Esophagus squamous epithelium (tissue), 5 donors: ENCODE data around the gene DLGAP4. TPM values are rescaled to one million over a fixed set of nuclear protein-coding genes. Genes with fewer than 3 reads are reported as not detected.

Source experiments
- DNase-seq: peaks from one replicate; lab custom pipeline; 2025; lab: John Stamatoyannopoulos, UW
- H3K27ac ChIP-seq, 4 donors: fragments of 200-600 bp; sonication (generic); one replicate each; pipeline ENCODE4 v1.5.1; 2016 to 2019; ENCODE audit warnings: mild to moderate bottlenecking in 1 of 4
- H3K27me3 ChIP-seq, 4 donors: fragments of 200-600 bp; sonication (generic); 1 replicate in 3 of 4; 2 replicates in 1 of 4; pipeline versions ENCODE4 v1.5.1 to v1.6.0; 2017 to 2021; ENCODE audit warnings: antibody characterized with exemption in 1 of 4
- H3K36me3 ChIP-seq, 3 donors: fragments of 200-600 bp; sonication (generic); one replicate each; pipeline ENCODE4 v1.5.1; 2016 to 2019
- H3K4me1 ChIP-seq, 3 donors: fragments of 200-600 bp; sonication (generic); one replicate each; pipeline ENCODE4 v1.5.1; 2017 to 2019
- H3K4me3 ChIP-seq, 4 donors: fragments of 200-600 bp; sonication (generic); 1 replicate in 3 of 4; 2 replicates in 1 of 4; pipeline ENCODE4 v1.5.1; 2016 to 2019; ENCODE audit warnings: mild to moderate bottlenecking in 2 of 4, moderate library complexity in 1 of 4
- H3K9me3 ChIP-seq, 3 donors: fragments of 200-600 bp; sonication (generic); one replicate each; pipeline ENCODE4 v1.5.1; 2016 to 2019
- POLR2A ChIP-seq, 4 donors: fragments of 450-650 bp; IDR thresholded peaks; one replicate each; pipeline ENCODE4 v1.6.1; 2017; ENCODE audit warnings: antibody characterized with exemption in 4 of 4, mild to moderate bottlenecking in 4 of 4, moderate library complexity in 3 of 4
- WGBS, 2 donors: methylation state at CpG; one replicate each; pipeline ENCODE4 v1.1.5; 2018; 5-methylcytosine and 5-hydroxymethylcytosine counted together
- intact Hi-C: fragments of 100-400 bp; cut with DNase I; formaldehyde crosslinking; loops from one replicate; pipeline ENCODE4 v1.15.0; 2022
- total RNA-seq, 4 donors: library from RNA; depleted of rRNA; stranded (reverse); fragments of >200 nt; gene quantifications; one replicate each; pipeline ENCODE4 v1.1.0, GENCODE V29; 2016
- TF ChIP-seq, protein P1 (sequence below), 6 experiments: fragments of 450-650 bp in 4 of 6; fragments of 200-600 bp in 2 of 6; sonication (generic) in 2 of 6; IDR thresholded peaks; one replicate each; pipeline ENCODE4 v1.5.1; 2016 to 2019; ENCODE audit warnings: antibody characterized with exemption in 6 of 6, mild to moderate bottlenecking in 4 of 6, moderate library complexity in 4 of 6
- donor health status: DM: yes; HTN: yes; CAD: no.

DLGAP4 gene, protein sequence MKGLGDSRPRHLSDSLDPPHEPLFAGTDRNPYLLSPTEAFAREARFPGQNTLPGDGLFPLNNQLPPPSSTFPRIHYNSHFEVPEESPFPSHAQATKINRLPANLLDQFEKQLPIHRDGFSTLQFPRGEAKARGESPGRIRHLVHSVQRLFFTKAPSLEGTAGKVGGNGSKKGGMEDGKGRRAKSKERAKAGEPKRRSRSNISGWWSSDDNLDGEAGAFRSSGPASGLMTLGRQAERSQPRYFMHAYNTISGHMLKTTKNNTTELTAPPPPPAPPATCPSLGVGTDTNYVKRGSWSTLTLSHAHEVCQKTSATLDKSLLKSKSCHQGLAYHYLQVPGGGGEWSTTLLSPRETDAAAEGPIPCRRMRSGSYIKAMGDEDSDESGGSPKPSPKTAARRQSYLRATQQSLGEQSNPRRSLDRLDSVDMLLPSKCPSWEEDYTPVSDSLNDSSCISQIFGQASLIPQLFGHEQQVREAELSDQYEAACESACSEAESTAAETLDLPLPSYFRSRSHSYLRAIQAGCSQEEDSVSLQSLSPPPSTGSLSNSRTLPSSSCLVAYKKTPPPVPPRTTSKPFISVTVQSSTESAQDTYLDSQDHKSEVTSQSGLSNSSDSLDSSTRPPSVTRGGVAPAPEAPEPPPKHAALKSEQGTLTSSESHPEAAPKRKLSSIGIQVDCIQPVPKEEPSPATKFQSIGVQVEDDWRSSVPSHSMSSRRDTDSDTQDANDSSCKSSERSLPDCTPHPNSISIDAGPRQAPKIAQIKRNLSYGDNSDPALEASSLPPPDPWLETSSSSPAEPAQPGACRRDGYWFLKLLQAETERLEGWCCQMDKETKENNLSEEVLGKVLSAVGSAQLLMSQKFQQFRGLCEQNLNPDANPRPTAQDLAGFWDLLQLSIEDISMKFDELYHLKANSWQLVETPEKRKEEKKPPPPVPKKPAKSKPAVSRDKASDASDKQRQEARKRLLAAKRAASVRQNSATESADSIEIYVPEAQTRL
- 10 to 100 TPM in 3 of 4 donors, 1 to 10 TPM in 1; 9.4 to 40.4 (median 16.4) TPM for total RNA-seq

DNA sequence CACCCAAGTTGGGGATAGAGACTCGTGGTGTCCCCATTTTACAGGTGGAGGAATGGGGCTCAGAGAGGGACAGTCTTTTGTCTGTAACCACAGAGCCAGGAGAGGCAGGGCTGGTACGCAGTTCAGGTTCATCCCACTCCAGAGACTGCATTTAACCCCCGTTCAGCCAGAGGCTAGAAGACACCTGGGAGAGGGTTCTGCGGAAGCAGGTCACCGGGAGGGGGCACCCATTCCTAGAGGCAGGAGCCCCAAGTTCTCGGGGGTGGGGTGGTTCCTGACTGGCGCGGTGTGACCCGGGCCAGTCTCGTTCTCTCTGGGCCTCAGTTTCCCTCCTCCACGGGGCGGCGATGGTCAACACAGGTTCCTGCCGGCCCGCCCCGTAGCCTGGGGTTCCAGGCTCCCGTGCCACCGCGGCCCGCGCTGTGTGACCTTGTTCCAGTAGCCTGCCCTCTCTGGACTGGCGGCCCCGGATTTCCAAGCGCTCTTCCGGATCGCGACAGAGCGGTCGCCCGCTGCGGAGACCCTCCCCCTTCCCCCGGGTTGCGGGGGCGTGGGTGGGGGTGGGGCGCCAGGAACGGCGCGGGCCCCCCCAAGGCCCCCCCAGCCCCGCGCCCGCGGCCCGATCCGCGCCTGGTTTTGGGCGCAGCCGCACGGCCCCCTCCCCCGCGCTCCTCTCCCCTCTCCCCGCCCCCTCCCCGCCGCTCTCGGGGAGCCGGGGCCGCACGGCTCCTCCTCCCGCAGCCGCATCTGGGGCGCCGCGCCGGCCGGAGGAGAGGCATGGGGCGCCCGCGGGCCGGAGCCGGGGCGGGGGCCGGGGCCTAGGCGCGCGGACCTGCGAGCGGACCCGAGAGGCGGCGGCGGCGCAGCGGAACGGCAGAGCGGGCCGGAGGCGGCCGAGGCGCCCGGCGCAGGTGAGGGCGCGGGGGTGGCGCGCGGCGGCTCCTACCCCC, at the start of gene DLGAP4:
Gene DLGAP4 (plus strand): TSS at position 738 of the 950 bp plus-strand sequence. CDS start 125,379 bp downstream, outside the sequence.
- peaks cover 29 to 100% (median 41%) of the 10 kb centered on the region in 4 donors for H3K27me3 ChIP-seq
- WGBS, 2 donors, result 5 to 57% methylated on average over 1 to 4 of the region's 96 CpGs
- intact Hi-C loops, result no loop called here

DNA sequence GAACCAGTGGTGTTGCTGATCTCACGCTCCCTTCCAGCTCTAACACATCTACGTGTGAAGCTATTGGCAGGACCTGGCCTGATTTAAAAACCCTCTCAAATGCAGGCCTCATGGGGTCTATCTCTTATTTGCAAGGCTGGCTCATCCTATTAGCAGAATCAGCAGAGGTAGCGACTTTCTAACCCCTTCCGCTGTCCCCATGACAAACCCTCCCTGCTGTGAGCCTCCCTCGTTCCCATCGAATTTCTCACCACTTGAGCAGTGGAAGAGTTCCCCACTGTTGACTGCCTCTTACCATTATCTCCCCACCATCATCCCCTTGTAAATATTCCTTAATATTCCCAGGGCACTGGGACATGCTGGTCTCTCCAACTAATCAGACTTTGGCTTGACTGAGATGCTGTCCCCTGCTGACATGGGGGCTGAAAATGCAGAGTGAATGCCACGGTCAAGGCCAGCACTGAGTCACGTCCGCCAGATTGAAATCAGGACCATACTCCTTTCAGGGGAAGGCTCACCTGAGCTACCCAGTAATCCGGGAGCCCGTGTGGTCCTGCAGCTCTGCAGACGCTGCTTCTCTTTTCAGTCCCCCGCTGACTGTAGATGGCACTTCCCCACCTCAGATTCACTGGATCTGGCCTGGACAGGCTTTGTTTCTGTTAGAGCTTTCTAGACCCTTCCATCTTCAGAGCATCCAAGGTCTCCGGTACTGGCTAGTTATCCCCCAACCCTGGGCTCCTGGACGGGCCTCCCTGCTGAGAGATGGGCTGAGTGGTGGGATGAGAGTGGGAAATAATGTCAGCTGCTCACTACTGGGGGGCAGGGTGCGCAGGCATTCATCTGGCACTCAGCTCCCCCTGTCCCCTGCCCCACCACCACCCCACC, 46.7 kb upstream of the DLGAP4 start:
- Histone ChIP-seq H3K36me3 (peaks cover 8 to 34% (median 16%) of the 10 kb centered on the region in 3 donors), H3K9me3 (no peaks in the 10 kb centered on the region), H3K4me1 (no peaks in the 10 kb centered on the region), H3K4me3 (no peak overlapping the region), H3K27me3 (no peaks in the 10 kb centered on the region), H3K27ac (no peak overlapping the region)
- no peak for TF ChIP-seq POLR2A (IDR thresholded peaks at IDR 0.05)
- TF ChIP-seq, protein P1, sequence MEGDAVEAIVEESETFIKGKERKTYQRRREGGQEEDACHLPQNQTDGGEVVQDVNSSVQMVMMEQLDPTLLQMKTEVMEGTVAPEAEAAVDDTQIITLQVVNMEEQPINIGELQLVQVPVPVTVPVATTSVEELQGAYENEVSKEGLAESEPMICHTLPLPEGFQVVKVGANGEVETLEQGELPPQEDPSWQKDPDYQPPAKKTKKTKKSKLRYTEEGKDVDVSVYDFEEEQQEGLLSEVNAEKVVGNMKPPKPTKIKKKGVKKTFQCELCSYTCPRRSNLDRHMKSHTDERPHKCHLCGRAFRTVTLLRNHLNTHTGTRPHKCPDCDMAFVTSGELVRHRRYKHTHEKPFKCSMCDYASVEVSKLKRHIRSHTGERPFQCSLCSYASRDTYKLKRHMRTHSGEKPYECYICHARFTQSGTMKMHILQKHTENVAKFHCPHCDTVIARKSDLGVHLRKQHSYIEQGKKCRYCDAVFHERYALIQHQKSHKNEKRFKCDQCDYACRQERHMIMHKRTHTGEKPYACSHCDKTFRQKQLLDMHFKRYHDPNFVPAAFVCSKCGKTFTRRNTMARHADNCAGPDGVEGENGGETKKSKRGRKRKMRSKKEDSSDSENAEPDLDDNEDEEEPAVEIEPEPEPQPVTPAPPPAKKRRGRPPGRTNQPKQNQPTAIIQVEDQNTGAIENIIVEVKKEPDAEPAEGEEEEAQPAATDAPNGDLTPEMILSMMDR (IDR thresholded peaks at IDR 0.05), result no peak
- intact Hi-C loops, result no loop called here
- WGBS, 2 donors, result 66 to 73% methylated on average over 9 to 16 of the region's 16 CpGs
- DNase-seq, result no peak

More for the DNA sequence above, at the start of gene DLGAP4:
- no peak for TF ChIP-seq POLR2A (IDR thresholded peaks at IDR 0.05)
- TF ChIP-seq, protein P1 (IDR thresholded peaks at IDR 0.05), result no peak
- Histone ChIP-seq H3K9me3 (no peaks in the 10 kb centered on the region), H3K4me1 (peaks cover 7 to 19% (median 14%) of the 10 kb centered on the region in 3 donors), H3K27ac (no peak within 1 kb of the TSS), H3K4me3 (peak within 1 kb of the TSS in 3 of 4 donors; percentile 25 to 61 (median 42)), H3K36me3 (no peaks in the 10 kb centered on the region)
- no peak for DNase-seq

DNA sequence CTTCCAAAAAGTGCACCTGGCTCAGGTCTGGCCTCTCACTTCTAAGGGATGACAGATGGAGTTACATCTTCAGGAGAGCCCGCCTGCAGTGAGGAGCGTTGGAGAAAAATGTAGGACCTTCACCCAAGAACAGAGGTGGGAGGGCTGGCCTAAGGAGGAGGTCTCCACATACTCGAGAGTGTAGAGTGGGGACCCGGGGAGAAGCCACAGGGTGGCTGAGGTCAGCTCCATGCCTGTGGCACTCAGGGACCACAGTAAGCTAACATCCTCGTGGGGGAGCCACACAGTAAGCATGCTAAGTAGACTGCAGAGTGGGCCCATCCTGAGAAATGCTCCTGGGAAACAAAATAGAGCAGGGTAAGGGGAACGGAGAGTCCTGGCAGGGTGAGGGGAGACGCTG, 45.8 kb upstream of the DLGAP4 start:
- Histone ChIP-seq H3K4me1 (no peaks in the 10 kb centered on the region), H3K36me3 (peaks cover 6 to 25% (median 12%) of the 10 kb centered on the region in 3 donors), H3K4me3 (no peak overlapping the region), H3K27me3 (no peaks in the 10 kb centered on the region), H3K27ac (no peak overlapping the region), H3K9me3 (no peaks in the 10 kb centered on the region)
- 32 to 65% methylated on average over 3 to 5 of the region's 7 CpGs for WGBS, 2 donors
- TF ChIP-seq, protein P1 (IDR thresholded peaks at IDR 0.05), result no peak
- TF ChIP-seq POLR2A (IDR thresholded peaks at IDR 0.05), result no peak
- DNase-seq, result no peak
- intact Hi-C loops, result no loop called here
